ENCODE measurements around the gene SIAH2. TPM values are rescaled to one million over a fixed set of nuclear protein-coding genes. Genes with fewer than 3 reads are reported as not detected.

Gene SIAH2
- polyA plus RNA-seq, 10 donors = 19.3 to 26.3 (median 21.6) TPM

Other genes with a start within 250 kb of the SIAH2 start
- gene SERP1, start 216.7 kb downstream of the SIAH2 start, polyA plus RNA-seq (ENCODE audit: insufficient read length in 10 of 10) = 10 to 100 TPM; 62.4 to 89.9 (median 71.1) TPM
- gene EIF2A, start 216.4 kb downstream of the SIAH2 start, polyA plus RNA-seq (ENCODE audit: insufficient read length in 10 of 10) = 100 to 1,000 TPM; 129 to 198 (median 151) TPM
- 10 to 100 TPM; 48.6 to 62.6 (median 54.6) TPM for gene SELENOT, start 159.8 kb downstream of the SIAH2 start, polyA plus RNA-seq (ENCODE audit: insufficient read length in 10 of 10)
- under 1 TPM in 5 of 10 donors, not detected in 5; 0.13 to 0.83 (median 0.52) TPM for gene ERICH6, start 59.2 kb downstream of the SIAH2 start, polyA plus RNA-seq (ENCODE audit: insufficient read length in 10 of 10)
- 1 to 10 TPM in 5 of 10 donors, under 1 TPM in 4, not detected in 1; 0.25 to 4.9 (median 1.2) TPM for gene MINDY4B, start 142.3 kb upstream of the SIAH2 start, polyA plus RNA-seq (ENCODE audit: insufficient read length in 10 of 10)
- gene CLRN1, start 209.6 kb upstream of the SIAH2 start, polyA plus RNA-seq (ENCODE audit: insufficient read length in 10 of 10) = under 1 TPM in 9 of 10 donors, not detected in 1; 0.20 to 0.75 (median 0.24) TPM